GM18907 (cell line): Measurements from ENCODE around the gene LCMT1.

Experiments
- ATAC-seq: cut with Tn5 transposase; IDR thresholded peaks from one replicate; pipeline ENCODE4 v1.9.1; 2021; ENCODE audit warnings: mild to moderate bottlenecking, moderate library complexity; ENCODE audit not compliant: unreplicated experiment

Gene LCMT1

DNA sequence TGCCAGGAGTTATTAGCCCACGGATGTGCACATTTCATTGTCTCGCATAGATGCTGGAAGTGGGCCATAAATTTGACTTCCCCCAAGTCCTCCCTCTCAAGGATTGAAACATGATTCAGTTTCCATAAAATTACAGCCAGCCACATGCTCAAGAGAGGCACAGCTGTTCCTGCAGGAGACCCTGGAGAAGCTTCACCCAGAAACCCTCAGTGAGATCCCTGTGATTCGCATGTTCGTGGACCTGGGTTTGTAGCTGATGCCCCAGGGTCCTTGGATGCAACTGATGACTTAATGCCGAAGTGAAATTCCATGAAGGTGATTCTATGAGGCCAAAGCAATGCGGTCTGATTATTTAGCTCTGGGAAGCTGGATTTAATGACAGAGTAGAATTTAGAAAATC is 80.6 kb downstream of the LCMT1 start:
- ATAC-seq: no peak

DNA sequence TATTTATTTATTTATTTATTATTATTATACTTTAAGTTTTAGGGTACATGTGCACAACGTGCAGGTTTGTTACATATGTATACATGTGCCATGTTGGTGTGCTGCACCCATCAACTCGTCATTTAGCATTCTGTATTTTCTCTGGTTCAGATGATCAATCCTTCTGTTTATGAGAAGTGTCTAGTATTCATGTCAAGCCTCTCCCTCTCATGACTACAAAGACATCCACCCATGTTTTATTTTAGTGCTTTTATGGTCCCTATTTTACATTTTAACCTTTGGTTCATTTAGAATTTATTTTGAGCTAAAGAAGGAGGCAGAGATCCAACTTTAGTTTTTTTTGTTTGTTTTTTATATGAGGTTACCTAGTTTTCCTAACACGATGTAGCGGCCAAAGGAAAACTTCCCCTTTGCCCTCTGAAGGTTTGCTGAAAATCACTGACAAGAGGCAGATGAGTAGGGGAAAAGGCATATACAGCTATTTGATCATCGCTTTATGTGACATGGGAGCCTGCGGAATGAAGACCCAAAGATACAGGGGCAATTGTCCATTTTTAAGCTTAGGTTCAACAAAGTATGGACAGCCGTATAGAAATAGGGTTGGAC is 82.8 kb downstream of the LCMT1 start:
- no peak for ATAC-seq

DNA sequence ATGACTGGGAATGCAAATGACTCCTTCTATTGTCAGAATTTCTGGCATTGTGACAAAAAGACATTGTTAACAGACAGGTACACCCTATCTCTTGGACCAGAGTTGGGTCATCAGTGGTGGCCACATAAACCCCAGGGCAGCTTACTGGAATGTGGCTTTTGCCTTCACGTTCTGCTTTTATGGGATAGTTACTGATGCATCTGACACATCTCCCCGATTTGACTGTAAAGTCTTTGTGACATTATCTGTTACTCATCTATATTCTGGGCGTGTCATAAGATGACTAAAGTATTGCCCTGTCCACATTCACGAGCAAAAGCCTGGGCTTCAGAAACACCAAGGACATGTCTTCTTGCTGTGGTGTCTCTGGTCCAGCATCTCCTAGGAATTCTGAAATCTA is 86.5 kb downstream of the LCMT1 start:
- ATAC-seq: no peak

DNA sequence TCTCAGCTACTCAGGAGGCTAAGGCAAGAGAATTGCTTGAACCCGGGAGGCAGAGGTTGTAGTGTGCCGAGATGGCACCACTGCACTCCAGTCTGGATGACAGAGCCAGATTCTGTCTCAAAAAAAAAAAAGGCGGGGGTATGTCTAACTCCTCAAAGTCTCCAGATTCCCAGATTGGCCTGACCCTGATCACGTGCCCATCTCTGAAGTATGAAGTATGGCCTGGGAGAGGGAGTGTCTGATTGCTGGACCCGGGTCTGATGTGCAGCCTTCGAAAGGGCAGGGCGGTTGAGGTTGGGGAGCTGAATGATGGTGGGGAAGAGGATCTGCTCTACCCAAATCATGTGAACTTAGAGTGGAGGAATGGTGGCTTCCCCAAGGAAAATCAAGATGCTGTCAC is 87.9 kb downstream of the LCMT1 start:
- ATAC-seq: no peak

DNA sequence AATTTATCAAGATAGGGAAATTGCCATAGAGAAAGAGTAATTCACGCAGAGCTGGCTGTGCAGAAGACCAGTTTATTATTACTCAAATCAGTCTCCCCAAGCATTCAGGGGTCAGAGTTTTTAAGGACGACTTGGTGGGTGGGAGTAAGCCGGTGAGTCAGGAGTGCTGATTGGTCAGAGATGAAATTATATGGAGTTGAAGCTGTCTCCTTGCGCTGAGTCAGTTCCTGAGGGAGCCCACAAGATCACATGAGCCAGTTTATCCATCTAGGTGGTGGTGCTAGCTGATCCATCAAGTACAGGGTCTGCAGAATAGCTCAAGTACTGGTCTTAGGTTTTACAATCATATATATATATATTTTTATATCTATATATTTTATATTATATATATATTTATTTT is 99.2 kb downstream of the LCMT1 start:
- ATAC-seq: no peak

DNA sequence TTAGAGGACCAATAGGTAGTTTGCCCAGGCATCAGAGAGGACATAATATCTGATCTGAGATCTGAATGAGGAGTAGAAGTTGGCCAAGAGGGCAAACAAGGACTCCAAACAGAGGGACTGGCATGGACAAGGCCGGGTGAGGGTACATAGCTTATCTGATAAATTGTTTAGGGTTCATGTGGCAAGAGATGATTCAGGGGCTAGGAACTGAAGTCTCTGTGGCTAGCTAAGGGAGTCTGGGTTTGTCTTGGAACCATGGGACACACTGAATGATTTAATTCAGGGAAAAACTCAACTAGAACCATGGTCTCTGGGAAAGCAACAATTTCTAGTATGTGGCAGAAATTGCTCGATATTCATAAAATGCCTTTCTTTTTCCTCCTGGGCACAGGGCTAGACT is 101.1 kb downstream of the LCMT1 start:
- no peak for ATAC-seq

DNA sequence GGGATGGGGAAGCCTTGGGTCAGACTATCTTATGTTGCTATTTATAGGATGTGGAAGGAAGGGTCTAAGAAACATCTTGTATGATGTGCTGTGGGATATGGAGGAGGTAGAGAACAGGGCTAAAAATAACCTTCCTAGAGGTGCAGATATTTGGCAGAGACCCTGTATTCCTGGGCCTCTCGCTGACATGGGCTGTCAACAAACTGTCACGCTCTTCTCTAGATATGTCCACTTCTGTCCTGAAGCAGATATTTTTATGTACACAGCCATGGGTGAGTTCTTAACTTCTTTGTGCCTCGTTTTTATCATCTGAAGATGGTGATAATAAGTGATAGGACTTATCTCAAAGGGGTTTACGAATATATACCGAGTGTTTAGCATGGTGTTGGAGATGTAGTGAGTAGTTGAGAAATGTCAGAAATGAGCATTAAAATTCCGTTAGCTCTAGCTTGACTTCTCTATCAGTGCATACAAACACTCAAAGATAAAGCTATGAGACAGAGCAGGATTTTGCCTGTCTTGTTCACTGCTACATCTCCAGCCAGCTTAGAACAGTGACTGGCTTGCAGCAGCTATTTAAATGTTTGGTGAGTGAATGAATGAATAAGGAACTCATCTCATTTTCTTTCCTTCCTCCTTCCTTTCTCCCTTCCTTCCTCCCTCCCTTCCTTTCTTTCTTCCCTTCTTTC is 102.3 kb downstream of the LCMT1 start:
- no peak for ATAC-seq

DNA sequence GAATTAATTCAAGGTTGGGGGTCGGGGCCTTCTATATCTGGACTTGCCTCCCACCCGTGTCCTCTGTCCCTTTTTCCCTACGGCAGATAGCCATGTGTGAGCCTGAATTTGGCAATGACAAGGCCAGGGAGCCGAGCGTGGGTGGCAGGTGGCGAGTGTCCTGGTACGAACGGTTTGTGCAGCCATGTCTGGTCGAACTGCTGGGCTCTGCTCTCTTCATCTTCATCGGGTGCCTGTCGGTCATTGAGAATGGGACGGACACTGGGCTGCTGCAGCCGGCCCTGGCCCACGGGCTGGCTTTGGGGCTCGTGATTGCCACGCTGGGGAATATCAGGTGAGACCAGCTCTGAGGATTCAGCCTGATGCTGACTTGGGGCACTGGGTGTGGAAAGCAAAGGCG is 105.6 kb downstream of the LCMT1 start:
- ATAC-seq: no peak

DNA sequence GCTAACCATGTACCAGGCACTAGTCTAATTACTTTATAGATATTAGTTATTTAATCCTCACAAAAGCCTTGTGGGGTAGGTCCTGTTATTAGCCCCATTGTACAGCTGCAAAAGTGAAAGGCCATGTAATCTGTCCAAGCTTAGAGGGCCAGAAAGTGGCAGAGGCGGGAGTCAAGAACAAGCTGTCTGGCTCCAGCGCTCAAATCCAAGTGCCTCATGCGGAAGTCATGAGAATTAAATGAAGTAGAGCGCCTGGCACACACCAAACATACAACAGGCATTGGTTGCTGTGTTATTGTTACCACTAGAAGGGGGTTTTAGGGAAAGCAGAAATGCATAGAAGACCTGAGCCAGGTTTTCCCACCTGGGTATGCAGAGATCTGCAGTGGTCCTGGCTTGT is 106.4 kb downstream of the LCMT1 start:
- ATAC-seq: no peak

DNA sequence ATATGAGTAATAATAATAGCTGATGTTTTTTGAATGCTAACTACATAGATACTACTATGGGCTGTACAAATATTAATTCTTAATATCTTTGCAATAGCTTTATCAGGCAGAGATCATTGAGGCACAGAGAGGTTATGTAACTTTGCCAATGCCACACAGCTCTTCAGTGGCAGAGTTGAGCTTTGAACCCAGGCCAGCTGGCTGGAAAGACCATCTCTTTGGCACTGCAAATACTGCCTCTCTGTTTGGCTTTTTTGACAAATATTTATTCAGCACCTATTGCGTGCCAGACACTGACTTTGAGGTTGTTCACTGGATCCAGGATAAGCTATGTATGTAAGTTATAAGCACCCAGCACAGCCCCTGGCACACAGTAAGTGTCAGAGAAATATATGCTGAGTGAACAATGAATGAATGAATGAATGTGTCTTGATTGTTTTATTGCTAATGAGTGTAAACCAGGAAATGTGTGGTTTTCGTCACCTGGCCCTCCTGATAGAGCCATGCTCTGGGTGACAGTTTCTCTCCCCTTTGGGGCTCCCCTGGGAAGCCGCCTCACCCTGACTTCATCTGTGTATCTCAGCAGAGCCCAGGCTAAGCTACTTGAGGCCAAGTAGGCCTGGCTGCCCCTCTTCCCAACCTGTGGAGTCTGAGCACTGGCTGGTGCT is 107.7 kb downstream of the LCMT1 start:
- ATAC-seq: no peak

DNA sequence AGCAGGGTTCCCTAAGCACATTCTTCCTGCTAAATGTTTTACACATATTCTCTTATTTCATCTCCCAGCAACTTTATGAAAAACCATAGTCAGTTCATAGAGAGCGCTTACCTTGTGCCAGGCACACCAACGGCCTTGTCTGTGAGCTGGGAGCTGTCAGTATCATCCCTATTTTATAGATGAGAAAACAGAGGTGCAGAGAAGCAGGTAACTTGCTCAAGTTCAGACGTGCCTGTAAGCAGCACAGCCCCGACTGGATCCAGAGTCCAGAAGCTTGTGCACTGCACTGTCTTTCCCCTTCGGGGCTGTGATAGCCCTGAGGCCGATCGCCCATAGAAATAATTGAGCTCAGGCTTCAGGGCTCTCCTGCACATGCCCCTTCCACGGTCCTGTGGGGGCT is 111.4 kb downstream of the LCMT1 start:
- ATAC-seq: no peak

DNA sequence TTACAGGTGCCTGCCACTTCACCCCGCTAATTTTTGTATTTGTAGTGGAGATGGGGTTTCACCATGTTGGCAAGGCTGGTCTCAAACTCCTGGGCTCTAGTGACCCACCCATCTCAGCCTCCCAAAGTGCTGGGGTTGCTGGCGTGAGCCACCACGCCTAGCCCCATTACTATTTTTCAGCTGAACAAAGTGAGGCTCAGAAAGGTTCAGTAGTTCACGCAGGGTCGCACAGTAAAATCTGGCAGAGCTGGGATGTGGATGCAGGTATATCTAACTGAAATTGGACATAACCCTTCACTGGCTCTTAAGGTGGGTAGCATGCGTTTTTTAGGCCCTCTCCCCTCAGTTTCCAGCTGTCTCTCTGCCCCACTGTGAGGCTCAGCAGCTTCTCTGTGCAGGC is 112.4 kb downstream of the LCMT1 start:
- no peak for ATAC-seq

DNA sequence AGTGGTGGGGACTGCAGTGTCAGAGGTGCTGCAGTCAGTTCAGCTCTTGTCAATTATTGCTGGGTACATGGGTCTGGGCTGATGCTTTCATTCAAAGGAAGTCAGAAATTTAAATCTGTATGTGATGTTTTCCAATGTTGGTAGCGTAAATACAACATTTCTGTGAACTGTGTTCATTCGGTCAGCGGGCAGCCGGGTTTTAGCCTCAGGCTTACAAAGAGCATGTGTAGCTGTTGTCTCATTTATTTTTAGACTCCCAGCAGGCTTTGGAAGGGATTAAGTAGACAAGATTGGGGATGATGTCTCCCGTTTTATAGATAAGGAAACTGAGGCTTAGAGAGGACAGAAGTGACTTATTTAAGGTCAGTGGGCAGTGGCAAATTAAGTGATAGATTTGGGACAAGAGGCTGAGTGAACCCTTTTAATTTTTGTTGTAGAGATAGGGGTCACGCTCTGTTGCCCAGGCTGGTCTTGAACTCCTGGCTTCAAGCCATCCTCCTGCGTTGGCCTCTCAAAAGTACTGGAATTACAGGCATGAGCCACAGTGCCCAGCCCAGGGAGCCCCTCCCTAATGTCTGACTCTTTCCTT is 113.3 kb downstream of the LCMT1 start:
- no peak for ATAC-seq
